GM12891 (cell line): Measurements from ENCODE around the gene GLE1.

Experiments
- POLR2A ChIP-seq: IDR thresholded peaks from 2 replicates; pipeline ENCODE4 v1.6.1; 2011; ENCODE audit warnings: low read depth, low read length, control low read depth
- POLR2AphosphoS5 ChIP-seq: IDR thresholded peaks from 2 replicates; pipeline ENCODE4 v1.6.1; 2011; ENCODE audit warnings: low read depth, low read length, control low read depth
- POU2F2 ChIP-seq: IDR thresholded peaks from 2 replicates; pipeline ENCODE4 v1.6.1; 2011; ENCODE audit warnings: low read depth, mild to moderate bottlenecking, control low read depth, low read length, moderate library complexity
- SPI1 ChIP-seq: IDR thresholded peaks from 2 replicates; pipeline ENCODE4 v1.6.1; 2011; ENCODE audit warnings: low read depth, low read length, control low read depth
- TAF1 ChIP-seq: IDR thresholded peaks from 2 replicates; pipeline ENCODE4 v1.6.1; 2011; ENCODE audit warnings: low read depth, low read length, control low read depth

GRCh38 chr9:128551657-128552152 lies 47.2 kb downstream of the GLE1 start:
- TF ChIP-seq POLR2A (no peak), SPI1 (no peak), TAF1 (no peak), POLR2AphosphoS5 (no peak), POU2F2 (no peak)
